CD4-positive, alpha-beta memory T cell (primary cell): ENCODE measurements around the gene CYP19A1. TPM values are rescaled to one million over a fixed set of nuclear protein-coding genes. Genes with fewer than 3 reads are reported as not detected.

Experiments used
- CTCF ChIA-PET: fragments of 350-600 bp; sonication (Branson Sonifier 250); formaldehyde crosslinking; loops from one replicate; lab custom pipeline; 2021; ENCODE audit warnings: inconsistent platforms; ENCODE audit not compliant: partially characterized antibody; lab: Charles Lee
- POLR2A ChIA-PET: fragments of 350-600 bp; sonication (Branson Sonifier 250); formaldehyde crosslinking; loops from one replicate; lab custom pipeline; 2021; ENCODE audit not compliant: partially characterized antibody; lab: Charles Lee
- DNase-seq, 5 donors: peaks; one replicate each; pipeline versions ENCODE4 v3.0.0 to v3.0.0-alpha.2; 2020 to 2022; ENCODE audit warnings: mixed read lengths in 1 of 5
- H3K27ac ChIP-seq: one replicate; pipeline ENCODE4 v1.7.0; 2013; ENCODE audit warnings: low read depth, low read length
- H3K27me3 ChIP-seq: 2 replicates; pipeline ENCODE4 v1.7.0; 2013; ENCODE audit warnings: mild to moderate bottlenecking, low read length, moderate library complexity; ENCODE audit not compliant: insufficient read depth
- H3K36me3 ChIP-seq: 2 replicates; pipeline ENCODE4 v1.7.0; 2013; ENCODE audit warnings: mild to moderate bottlenecking, low read length, moderate library complexity; ENCODE audit not compliant: insufficient read depth
- H3K4me1 ChIP-seq: 2 replicates; pipeline ENCODE4 v1.7.0; 2013; ENCODE audit warnings: mild to moderate bottlenecking, low read length, moderate library complexity; ENCODE audit not compliant: insufficient read depth
- H3K4me3 ChIP-seq, 2 donors: one replicate each; pipeline ENCODE4 v1.7.0; 2013; ENCODE audit warnings: low read length in 2 of 2, mild to moderate bottlenecking in 1 of 2
- H3K9me3 ChIP-seq, 2 donors: one replicate each; pipeline ENCODE4 v1.7.0; 2013; ENCODE audit warnings: low read length in 2 of 2, control low read depth in 1 of 2; ENCODE audit not compliant: control insufficient read depth in 1 of 2
- H3K27ac Mint-ChIP-seq, 7 donors: one replicate each; pipeline ENCODE4 v1.8.0; 2020 to 2021; ENCODE audit warnings: mixed read lengths in 7 of 7, mild to moderate bottlenecking in 6 of 7, inconsistent platforms in 3 of 7, moderate library complexity in 3 of 7
- H3K27me3 Mint-ChIP-seq, 2 donors: one replicate each; pipeline ENCODE4 v1.8.0; 2020 to 2021; ENCODE audit warnings: mixed read lengths in 2 of 2
- H3K36me3 Mint-ChIP-seq, 2 donors: one replicate each; pipeline ENCODE4 v1.8.0; 2020 to 2021; ENCODE audit warnings: mixed read lengths in 2 of 2, inconsistent platforms in 1 of 2, mild to moderate bottlenecking in 1 of 2
- H3K4me1 Mint-ChIP-seq, 4 donors: one replicate each; pipeline ENCODE4 v1.8.0; 2020 to 2021; ENCODE audit warnings: mixed read lengths in 4 of 4, mild to moderate bottlenecking in 1 of 4
- H3K4me3 Mint-ChIP-seq, 8 donors: one replicate each; pipeline ENCODE4 v1.8.0; 2020 to 2021; ENCODE audit warnings: mixed read lengths in 8 of 8, mild to moderate bottlenecking in 7 of 8, moderate library complexity in 6 of 8, inconsistent platforms in 3 of 8
- H3K9me3 Mint-ChIP-seq, 8 donors: one replicate each; pipeline ENCODE4 v1.8.0; 2020 to 2021; ENCODE audit warnings: mixed read lengths in 8 of 8, mild to moderate bottlenecking in 5 of 8, inconsistent platforms in 3 of 8, moderate library complexity in 1 of 8
- intact Hi-C: fragments of 100-400 bp; cut with micrococcal nuclease; formaldehyde crosslinking; loops from one replicate; pipeline ENCODE4 v1.15.1; 2023
- polyA plus RNA-seq, 2 donors: library from polyadenylated mRNA; unstranded; fragments of 300-500 nt; fragmentation: Illumina TruSeq; gene quantifications; one replicate each; pipeline ENCODE4 v1.2.3, GENCODE V29; 2021
- total RNA-seq, 2 experiments: library from RNA; stranded (reverse); gene quantifications; one replicate each; pipeline ENCODE4 v1.2.3, GENCODE V29; 2021

The CYP19A1 gene
- total and polyA plus RNA-seq, 4 experiments from 2014 or later = not detected

DNA sequence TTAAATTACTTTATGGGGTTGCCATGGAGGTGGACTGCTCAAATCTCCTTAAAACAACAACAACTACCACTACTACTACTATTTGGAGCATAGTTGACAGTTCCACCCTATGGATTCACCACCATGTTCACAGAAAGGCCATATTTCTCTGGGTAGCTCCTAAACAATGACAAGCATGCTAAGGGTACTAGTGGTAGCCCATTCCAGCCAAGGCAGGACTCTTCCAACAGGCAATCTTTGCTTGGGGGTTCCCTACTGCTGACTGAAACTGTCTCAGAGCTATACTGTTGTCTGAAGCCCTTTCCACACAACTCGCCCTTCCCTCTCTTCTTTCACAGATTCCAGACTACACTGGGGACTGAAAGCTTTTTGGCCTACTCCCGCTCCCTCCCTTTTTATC lies 68.9 kb downstream of the CYP19A1 start:
- no peak overlapping the region for H3K4me3 Mint-ChIP-seq
- CTCF ChIA-PET = no interaction called here

DNA sequence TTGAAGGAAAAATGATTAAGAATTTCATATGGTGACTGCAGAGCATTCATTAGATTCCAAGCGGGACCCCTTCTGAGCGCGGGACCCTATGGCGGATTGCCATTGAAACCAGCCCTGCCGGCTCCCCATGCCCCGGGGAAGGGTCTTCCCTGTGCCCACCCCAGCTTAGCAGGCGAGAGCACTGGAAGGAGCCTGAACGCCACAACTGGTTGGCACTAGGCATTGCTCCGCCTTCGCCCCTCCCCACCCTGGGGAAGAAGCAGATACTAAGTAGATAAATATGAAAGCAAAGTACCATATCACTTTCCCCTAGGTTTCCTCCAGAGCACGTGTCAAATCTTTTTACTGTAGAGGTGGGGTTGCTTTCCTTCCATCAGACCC lies 70.7 kb downstream of the CYP19A1 start:
- Mint-ChIP-seq H3K9me3 (peaks cover 0 to 2% (median 0%) of the 10 kb centered on the region in 8 donors), H3K4me3 (peak overlapping the region in 2 of 8 donors; percentile 8 to 29), H3K27me3 (peaks cover 16 to 25% of the 10 kb centered on the region in 2 donors), H3K36me3 (no peaks in the 10 kb centered on the region), H3K27ac (no peak overlapping the region), H3K4me1 (peaks cover 0 to 4% (median 3%) of the 10 kb centered on the region in 4 donors)
- ChIA-PET POLR2A (no interaction called here), CTCF (no interaction called here)
- intact Hi-C loops = no loop called here
- Histone ChIP-seq H3K27ac (no peak overlapping the region), H3K9me3 (no peaks in the 10 kb centered on the region), H3K36me3 (no peaks in the 10 kb centered on the region), H3K27me3 (no peaks in the 10 kb centered on the region), H3K4me1 (peaks cover 6% of the 10 kb centered on the region), H3K4me3 (no peak overlapping the region)
- DNase-seq = no peak

More for the DNA sequence above, 68.9 kb downstream of the CYP19A1 start:
- H3K4me3 ChIP-seq = no peak overlapping the region
- intact Hi-C loops = no loop called here
- H3K9me3 ChIP-seq = no peaks in the 10 kb centered on the region
- no peaks in the 10 kb centered on the region for H3K36me3 Mint-ChIP-seq
- POLR2A ChIA-PET = no interaction called here
- H3K27me3 Mint-ChIP-seq = peaks cover 17 to 27% of the 10 kb centered on the region in 2 donors
- no peak for DNase-seq
- no peaks in the 10 kb centered on the region for H3K27me3 ChIP-seq
- peaks cover 6% of the 10 kb centered on the region for H3K4me1 ChIP-seq
- H3K27ac Mint-ChIP-seq = no peak overlapping the region
- H3K4me1 Mint-ChIP-seq = peaks cover 0 to 4% (median 3%) of the 10 kb centered on the region in 4 donors
- peaks cover 0 to 3% (median 0%) of the 10 kb centered on the region in 8 donors for H3K9me3 Mint-ChIP-seq
- no peak overlapping the region for H3K27ac ChIP-seq
- H3K36me3 ChIP-seq = no peaks in the 10 kb centered on the region

DNA sequence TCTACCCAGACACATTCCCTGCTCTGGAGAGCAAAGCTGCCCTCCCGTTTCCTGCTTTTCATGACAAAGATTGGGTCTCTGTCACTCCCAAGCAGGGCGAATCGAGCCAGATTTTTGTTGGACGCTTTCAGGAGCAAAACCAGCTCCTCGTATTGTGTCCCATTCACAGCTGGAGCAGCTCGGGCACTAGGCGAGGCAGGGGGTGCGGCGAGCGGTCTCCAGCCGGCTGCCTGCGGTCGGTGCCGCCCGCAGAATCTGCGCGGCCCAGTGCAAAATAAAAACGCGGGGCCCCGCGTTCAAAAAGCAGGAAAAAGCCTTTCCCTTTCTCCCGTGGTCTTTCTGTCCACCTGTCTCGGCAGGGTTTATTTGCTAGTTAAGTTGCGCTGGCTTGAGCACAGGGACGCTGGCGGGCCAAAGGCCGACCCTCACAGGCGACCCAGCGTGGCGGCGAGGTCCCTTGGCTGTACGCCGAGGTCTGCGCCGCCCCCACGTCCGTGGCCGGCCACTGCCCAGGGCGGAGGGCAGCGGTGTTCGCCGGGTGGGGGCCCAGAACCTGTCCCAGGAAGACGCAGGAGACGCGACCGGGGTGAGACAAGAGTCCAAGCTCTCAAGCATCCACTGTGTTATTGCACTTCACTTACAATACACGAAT lies 71.2 kb downstream of the CYP19A1 start:
- CTCF ChIA-PET = no interaction called here
- POLR2A ChIA-PET = no interaction called here

DNA sequence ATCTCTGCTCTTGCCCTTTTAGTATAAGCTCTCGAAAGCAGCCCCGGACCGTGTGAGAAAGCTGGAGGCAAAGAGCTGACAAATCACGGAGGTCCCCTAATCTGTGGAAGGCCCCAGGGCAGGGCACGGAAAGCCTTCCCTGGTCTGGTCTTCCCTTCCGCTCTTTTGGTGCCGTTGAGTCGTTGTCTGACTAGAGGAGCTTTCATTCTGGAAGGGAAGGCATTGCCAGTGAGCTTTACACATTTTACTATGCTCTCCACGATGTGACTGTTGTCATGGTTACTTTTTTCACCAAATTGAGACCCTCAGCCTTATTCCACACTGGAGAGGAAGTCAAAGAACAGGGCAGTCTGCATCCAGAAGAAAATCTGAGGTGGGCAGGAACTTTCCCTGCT lies 71.7 kb downstream of the CYP19A1 start:
- H3K36me3 ChIP-seq = no peaks in the 10 kb centered on the region
- peak overlapping the region in 1 of 8 donors; percentile 58 for H3K4me3 Mint-ChIP-seq
- POLR2A ChIA-PET = no interaction called here
- intact Hi-C loops = no loop called here
- no peaks in the 10 kb centered on the region for H3K9me3 ChIP-seq
- H3K4me1 Mint-ChIP-seq = peaks cover 0 to 4% (median 3%) of the 10 kb centered on the region in 4 donors
- H3K27me3 ChIP-seq = no peaks in the 10 kb centered on the region
- no peak for DNase-seq
- CTCF ChIA-PET = no interaction called here
- H3K4me3 ChIP-seq = no peak overlapping the region
- H3K27me3 Mint-ChIP-seq = peaks cover 16 to 25% of the 10 kb centered on the region in 2 donors
- H3K9me3 Mint-ChIP-seq = peaks cover 0 to 5% (median 0%) of the 10 kb centered on the region in 8 donors
- no peak overlapping the region for H3K27ac ChIP-seq
- H3K27ac Mint-ChIP-seq = no peak overlapping the region
- peaks cover 6% of the 10 kb centered on the region for H3K4me1 ChIP-seq
- no peaks in the 10 kb centered on the region for H3K36me3 Mint-ChIP-seq

More for the DNA sequence above, 71.2 kb downstream of the CYP19A1 start:
- H3K4me1 Mint-ChIP-seq = peaks cover 0 to 4% (median 3%) of the 10 kb centered on the region in 4 donors
- Histone ChIP-seq H3K9me3 (no peaks in the 10 kb centered on the region), H3K27me3 (no peaks in the 10 kb centered on the region), H3K4me3 (no peak overlapping the region), H3K36me3 (no peaks in the 10 kb centered on the region), H3K27ac (no peak overlapping the region), H3K4me1 (peaks cover 6% of the 10 kb centered on the region)
- peaks cover 0 to 2% (median 0%) of the 10 kb centered on the region in 8 donors for H3K9me3 Mint-ChIP-seq
- no peaks in the 10 kb centered on the region for H3K36me3 Mint-ChIP-seq
- intact Hi-C loops = no loop called here
- no peak for DNase-seq
- H3K27ac Mint-ChIP-seq = no peak overlapping the region
- peak overlapping the region in 3 of 8 donors; percentile 29 to 58 (median 30) for H3K4me3 Mint-ChIP-seq
- peaks cover 16 to 25% of the 10 kb centered on the region in 2 donors for H3K27me3 Mint-ChIP-seq

DNA sequence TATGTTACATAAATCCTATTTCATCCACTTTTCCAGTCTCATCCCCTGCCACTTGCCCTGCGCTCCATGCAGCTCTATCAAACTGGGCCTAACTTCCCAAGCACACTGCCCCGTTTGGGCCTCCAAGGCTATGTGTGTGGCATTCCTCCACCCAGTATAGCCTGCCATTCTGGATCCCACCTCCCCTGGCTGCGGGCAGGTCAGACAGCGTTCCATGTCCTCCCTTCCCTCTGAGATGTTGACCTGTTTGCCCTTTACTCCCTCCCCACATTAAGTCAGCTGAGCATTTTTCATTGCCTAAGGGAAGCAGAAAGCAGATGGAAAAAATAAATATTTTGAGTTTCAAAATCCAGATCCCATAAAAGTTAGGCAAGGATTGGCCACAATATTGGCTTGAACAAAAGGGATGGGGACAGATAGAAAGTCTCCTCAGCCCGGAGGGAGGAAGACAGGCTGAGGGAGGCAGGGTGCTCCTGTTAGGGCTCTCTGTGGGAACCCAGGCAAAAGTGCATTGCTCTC lies 73.3 kb downstream of the CYP19A1 start:
- ChIA-PET POLR2A (no interaction called here), CTCF (no interaction called here)
- peaks cover 0 to 7% (median 0%) of the 10 kb centered on the region in 8 donors for H3K9me3 Mint-ChIP-seq
- H3K4me3 Mint-ChIP-seq = no peak overlapping the region
- DNase-seq = no peak
- intact Hi-C loops = no loop called here
- H3K27me3 Mint-ChIP-seq = peaks cover 16 to 27% of the 10 kb centered on the region in 2 donors
- Histone ChIP-seq H3K27ac (no peak overlapping the region), H3K9me3 (no peaks in the 10 kb centered on the region), H3K4me1 (peaks cover 6% of the 10 kb centered on the region), H3K4me3 (no peak overlapping the region), H3K36me3 (no peaks in the 10 kb centered on the region), H3K27me3 (no peaks in the 10 kb centered on the region)
- H3K27ac Mint-ChIP-seq = no peak overlapping the region
- H3K4me1 Mint-ChIP-seq = peaks cover 0 to 4% (median 3%) of the 10 kb centered on the region in 4 donors
- no peaks in the 10 kb centered on the region for H3K36me3 Mint-ChIP-seq

DNA sequence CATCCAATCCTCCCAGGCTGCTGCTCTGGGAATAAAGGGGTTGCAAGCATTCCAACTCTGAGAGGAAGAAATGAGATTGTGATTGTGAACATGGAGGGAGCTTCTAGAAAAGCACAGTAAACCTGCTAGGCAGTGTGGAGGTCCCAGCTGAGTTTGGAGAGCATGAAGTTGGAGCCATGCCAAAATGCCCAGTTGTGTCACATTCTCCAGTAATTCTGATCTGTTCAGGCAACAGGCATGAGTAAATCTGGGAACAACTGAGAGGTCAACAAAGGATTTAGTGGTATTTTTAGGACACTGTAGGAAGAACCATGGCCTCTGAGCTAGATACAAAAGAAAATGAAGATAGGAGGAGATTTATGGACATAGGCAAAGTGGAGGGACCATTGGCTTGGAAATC lies 74.7 kb downstream of the CYP19A1 start:
- intact Hi-C loops = no loop called here
- H3K4me1 Mint-ChIP-seq = peaks cover 0 to 4% (median 3%) of the 10 kb centered on the region in 4 donors
- H3K27ac ChIP-seq = no peak overlapping the region
- H3K27ac Mint-ChIP-seq = no peak overlapping the region
- no peaks in the 10 kb centered on the region for H3K36me3 Mint-ChIP-seq
- peaks cover 10 to 26% of the 10 kb centered on the region in 2 donors for H3K27me3 Mint-ChIP-seq
- no peaks in the 10 kb centered on the region for H3K27me3 ChIP-seq
- CTCF ChIA-PET = no interaction called here
- no peaks in the 10 kb centered on the region for H3K9me3 ChIP-seq
- POLR2A ChIA-PET = no interaction called here
- H3K4me1 ChIP-seq = peaks cover 6% of the 10 kb centered on the region
- DNase-seq = no peak
- no peaks in the 10 kb centered on the region for H3K36me3 ChIP-seq
- peaks cover 0 to 6% (median 1%) of the 10 kb centered on the region in 8 donors for H3K9me3 Mint-ChIP-seq
- no peak overlapping the region for H3K4me3 ChIP-seq
- H3K4me3 Mint-ChIP-seq = no peak overlapping the region

DNA sequence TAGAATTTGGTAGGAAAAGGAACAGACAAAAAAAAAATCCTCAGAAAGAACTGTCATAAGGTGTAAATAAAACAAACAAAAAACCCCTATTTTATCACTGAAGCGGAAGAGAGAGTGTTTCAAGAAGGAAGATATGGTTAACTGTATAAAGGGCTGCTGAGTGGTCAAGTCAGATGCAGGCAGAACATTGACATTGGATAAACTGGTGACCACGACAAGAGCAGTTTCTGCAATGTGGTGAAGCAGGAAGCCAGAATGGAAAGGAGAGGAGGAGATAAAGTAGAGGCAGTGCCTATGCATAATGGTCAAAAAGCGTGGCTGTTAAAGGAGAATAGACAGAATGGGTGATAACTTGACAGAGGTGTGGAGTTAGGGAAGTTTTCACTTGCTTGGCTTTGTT lies 75.3 kb downstream of the CYP19A1 start:
- no peak overlapping the region for H3K4me3 ChIP-seq
- peaks cover 11 to 21% of the 10 kb centered on the region in 2 donors for H3K27me3 Mint-ChIP-seq
- H3K27ac Mint-ChIP-seq = no peak overlapping the region
- H3K27ac ChIP-seq = no peak overlapping the region
- POLR2A ChIA-PET = no interaction called here
- H3K27me3 ChIP-seq = no peaks in the 10 kb centered on the region
- H3K36me3 ChIP-seq = no peaks in the 10 kb centered on the region
- peaks cover 6% of the 10 kb centered on the region for H3K4me1 ChIP-seq
- no peaks in the 10 kb centered on the region for H3K36me3 Mint-ChIP-seq
- H3K9me3 Mint-ChIP-seq = peaks cover 0 to 6% (median 1%) of the 10 kb centered on the region in 8 donors
- intact Hi-C loops = no loop called here
- no peak overlapping the region for H3K4me3 Mint-ChIP-seq
- CTCF ChIA-PET = no interaction called here
- DNase-seq = no peak
- H3K4me1 Mint-ChIP-seq = peaks cover 0 to 2% (median 2%) of the 10 kb centered on the region in 4 donors
- no peaks in the 10 kb centered on the region for H3K9me3 ChIP-seq
